GM18498 (cell line): ENCODE measurements around the gene OR4C5.
"Not testable (repeated sequence)": the region's sequence is repeated elsewhere in the genome, so short reads cannot be mapped to it uniquely, and the experiment has no call there.

Experiments
- ATAC-seq: cut with Tn5 transposase; IDR thresholded peaks from one replicate; pipeline ENCODE4 v1.9.1; 2021; ENCODE audit warnings: mild to moderate bottlenecking, moderate library complexity; ENCODE audit not compliant: unreplicated experiment

The OR4C5 gene

DNA sequence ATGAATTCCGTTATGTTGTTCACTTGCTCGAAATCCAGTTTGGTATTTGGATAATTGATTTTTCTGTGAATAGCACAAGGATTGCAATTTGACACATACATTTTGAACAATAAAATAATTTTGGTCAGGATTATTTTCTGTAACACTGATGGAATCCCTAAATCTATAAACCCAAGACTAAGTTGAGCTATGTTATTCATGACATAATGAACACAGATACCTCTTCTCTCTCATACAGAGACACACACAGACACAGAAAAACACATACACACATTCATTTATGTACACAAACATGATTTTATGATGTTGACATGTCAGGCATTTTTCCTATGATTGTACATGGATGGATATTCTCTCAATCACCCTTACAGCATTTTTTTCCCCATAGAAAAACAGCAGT lies at the start of gene OR4C5:
OR4C5 (minus strand) TSS at position 101 of the 400 bp plus-strand sequence; CDS start at position 101, 0 bp downstream.
- no peak for ATAC-seq

DNA sequence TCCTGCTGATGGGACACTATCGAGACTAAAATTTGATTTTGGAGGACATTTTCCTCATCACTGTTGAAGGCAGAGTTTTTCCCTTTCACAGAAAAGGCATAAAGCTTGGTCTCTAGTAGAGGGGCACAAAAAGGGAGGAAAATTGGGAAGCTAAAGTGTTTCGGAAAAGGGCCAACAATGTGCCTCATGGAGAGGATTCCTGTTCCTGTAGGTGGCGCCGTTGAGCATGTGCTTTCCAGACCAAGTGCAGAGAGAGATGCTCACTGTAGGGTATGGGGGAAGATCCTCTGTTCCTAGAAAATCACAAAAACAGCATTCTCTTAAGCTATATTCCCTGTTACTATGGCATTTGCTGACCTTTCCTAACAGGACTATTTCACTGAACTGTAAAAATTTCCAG lies 18.4 kb upstream of the OR4C5 start:
- ATAC-seq = no peak

DNA sequence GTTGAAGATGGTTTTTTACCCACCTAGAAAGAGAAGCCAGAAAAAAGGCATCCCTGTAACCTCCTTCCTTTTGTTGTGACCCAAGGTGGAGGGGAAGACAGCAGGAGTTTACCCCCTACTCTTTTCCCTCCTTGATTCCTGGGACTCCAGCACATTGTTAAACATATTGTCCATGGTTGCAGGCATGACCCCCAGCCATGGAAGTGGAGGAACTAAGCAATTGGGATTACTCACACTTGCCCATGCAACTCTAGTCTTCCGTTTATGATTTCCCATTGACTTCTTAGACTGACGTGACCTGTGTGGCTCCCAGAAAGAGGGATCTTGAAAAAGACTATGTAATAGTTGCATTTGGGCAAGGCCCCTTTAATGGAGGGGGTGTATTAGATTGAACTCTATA lies 17.9 kb upstream of the OR4C5 start:
- not testable (repeated sequence) for ATAC-seq

DNA sequence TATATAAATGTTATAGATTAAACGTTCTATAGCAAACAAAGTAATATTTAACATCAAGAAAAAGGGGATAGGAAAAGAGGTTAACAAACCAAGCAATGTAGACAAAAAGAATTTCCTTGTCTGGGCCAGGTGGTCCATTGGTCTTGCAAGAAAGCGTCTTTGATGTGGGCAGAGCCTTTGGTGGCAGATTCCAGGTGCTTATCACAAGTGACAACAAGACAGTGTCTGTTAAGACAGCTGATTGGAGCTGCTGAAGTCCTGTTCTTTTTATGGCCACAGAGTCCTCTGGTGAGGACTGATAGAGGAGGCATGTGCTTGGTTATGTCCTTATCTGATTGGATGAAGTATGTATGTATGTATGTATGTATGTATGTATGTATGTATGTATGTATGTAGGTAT lies 5.0 kb downstream of the OR4C5 start:
- ATAC-seq = not testable (repeated sequence)

GRCh38 chr11:48354677-48355076 lies 11.6 kb downstream of the OR4C5 start:
- ATAC-seq = no peak

DNA sequence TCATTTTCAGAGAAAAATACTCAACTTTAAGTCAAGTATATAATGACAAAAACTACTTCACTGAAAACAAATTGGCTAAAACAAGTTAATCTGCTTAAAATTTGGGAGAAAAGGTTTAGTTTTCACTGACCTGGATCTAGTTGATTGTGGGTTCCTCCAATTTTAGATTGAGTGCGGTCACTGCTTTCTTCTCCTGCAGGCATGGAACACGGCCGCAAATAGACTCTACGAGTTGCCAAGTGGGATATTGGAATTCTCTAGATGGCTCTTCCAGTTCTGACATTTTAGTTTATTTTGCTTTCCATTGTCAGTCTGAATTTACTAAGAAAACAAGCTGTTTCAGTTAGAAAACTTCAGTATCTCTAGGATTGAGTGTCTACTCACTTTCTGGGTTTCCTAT lies 12.3 kb downstream of the OR4C5 start:
- no peak for ATAC-seq

DNA sequence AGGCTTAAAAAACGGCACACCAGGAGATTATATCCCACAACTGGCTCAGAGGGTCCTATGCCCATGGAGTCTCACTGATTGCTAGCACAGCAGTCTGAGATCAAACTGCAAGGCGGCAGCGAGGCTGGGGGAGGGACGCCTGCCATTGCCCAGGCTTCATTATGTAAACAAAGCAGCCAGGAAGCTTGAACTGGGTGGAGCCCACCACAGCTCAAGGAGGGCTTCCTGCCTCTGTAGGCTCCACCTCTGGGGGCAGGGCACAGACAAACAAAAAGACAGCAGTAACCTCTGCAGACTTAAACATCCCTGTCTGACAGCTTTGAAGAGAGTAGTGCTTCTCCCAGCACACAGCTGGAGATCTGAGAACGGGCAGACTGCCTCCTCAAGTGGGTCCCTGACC lies 20.0 kb downstream of the OR4C5 start:
- not testable (repeated sequence) for ATAC-seq

DNA sequence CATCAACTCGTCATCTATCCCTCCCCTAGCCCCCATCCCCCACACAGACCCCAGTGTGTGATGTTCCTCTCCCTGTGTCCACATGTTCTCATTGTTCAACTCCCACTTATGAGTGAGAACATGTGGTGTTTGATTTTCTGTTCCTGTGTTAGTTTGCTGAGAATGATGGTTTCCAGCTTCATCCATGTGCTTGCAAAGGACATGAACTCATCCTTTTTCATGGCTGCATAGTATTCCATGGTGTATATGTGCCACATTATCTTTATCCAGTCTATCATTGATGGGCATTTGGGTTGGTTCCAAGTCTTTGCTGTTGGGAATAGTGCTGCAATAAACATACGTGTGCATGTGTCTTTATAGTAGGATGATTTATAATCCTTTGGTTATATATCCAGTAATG lies 23.8 kb downstream of the OR4C5 start:
- not testable (repeated sequence) for ATAC-seq

DNA sequence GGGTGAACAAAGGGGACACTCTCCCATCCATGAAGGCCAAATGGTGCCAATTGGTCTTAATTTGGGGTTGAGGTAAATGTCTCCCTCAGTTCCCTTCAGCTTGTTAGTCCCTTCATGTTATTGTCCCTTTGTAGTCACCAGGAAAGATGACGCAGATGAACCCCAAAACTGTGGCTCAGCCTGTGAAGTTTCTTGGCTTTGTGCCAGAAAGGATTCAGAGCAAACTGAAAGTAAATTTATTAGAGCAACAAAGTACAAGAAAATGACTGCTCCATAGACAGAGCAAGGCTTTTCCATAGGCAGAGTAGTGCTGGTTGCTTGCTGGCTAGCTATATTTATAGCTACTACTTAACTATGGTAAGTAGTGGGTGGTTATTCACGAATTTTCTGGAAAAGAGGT lies 24.8 kb downstream of the OR4C5 start:
- no peak for ATAC-seq

GRCh38 chr11:48324620-48325019 lies 41.6 kb downstream of the OR4C5 start, which contains the start of gene OR4C3:
Gene OR4C3, plus strand, starts transcription at chr11:48324920. Its CDS starts 102 bp downstream, at chr11:48325022.
- ATAC-seq = not testable (repeated sequence)

DNA sequence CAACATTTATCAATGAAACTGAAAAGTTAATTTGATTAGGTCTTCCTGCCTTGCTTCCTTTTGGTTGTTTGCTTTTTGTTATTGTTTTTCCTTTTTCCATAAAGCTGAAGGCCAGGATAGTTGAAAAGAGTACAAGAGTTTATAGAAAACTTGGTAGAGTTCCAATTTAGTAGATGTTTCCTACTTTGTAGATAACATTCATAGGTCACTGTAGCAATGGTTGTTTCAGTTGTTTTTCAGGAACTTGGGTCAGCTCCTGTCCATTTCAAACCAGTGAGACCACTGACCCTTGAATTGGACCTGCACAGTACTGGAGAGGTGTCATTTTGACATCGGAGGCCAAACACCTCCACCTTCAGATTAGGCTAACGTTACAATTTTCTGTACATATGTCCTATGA lies 46.5 kb downstream of the OR4C5 start:
- ATAC-seq = not testable (repeated sequence)
